Skeletal muscle satellite cell (primary cell): ENCODE results near the gene TAF1.
A peak's percentile ranks its signal among the peaks of the same experiment; 100 is the strongest.
"Not testable (repeated sequence)": the region's sequence is repeated elsewhere in the genome, so short reads cannot be mapped to it uniquely, and the experiment has no call there.

Experiments used
- H3K27me3 ChIP-seq: 2 replicates; pipeline ENCODE4 v1.7.0; 2013; ENCODE audit warnings: low read length; ENCODE audit not compliant: control insufficient read depth, insufficient read depth
- H3K36me3 ChIP-seq: 2 replicates; pipeline ENCODE4 v1.7.0; 2013; ENCODE audit warnings: mild to moderate bottlenecking, control low read depth, low read length; ENCODE audit not compliant: insufficient read depth
- H3K4me1 ChIP-seq: 2 replicates; pipeline ENCODE4 v1.7.0; 2013; ENCODE audit warnings: low read length; ENCODE audit not compliant: control insufficient read depth, insufficient read depth
- H3K4me2 ChIP-seq: 2 replicates; pipeline ENCODE4 v1.7.0; 2013; ENCODE audit warnings: mild to moderate bottlenecking, low read length
- H3K4me3 ChIP-seq: 2 replicates; pipeline ENCODE4 v1.7.0; 2013; ENCODE audit warnings: low read length
- H3K9ac ChIP-seq: 2 replicates; pipeline ENCODE4 v1.7.0; 2013; ENCODE audit warnings: mild to moderate bottlenecking, low read depth, low read length, moderate library complexity
- H3K9me3 ChIP-seq: replicated peaks from 2 replicates; pipeline ENCODE4 v1.7.0; 2013; ENCODE audit warnings: mild to moderate bottlenecking, control low read depth, low read length

TAF1 gene

DNA sequence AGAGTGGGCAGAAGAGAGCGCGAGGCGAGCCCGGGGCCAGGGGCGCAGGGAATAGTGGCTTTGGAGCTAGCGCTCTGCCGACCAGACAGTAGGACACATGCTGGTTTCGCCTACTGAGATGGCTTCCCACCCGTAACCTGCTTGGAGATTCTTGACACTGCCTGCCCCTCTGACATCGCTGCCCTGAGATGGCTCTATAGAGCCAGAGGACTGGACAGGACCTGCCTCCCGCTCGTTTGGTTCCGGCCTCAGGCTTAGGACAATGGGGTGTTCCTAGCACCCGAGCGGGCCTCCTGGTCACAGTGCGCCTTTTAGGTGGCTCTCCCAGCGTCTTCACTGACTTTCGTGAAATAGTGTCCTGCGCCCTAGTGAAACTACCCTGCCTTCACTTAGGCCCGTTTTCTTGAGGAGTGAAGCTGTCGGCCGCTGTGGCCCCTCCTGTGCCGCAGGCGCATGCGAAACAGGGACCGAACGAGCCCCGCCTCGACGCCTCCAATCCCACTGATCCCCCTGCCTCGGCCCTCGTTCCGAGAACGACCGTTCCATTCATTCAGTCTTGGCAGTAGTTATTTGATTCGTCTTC, 608 bp downstream of the TAF1 start:
- peaks cover 5% of the 10 kb centered on the region for H3K36me3 ChIP-seq
- peak overlapping the region; percentile 87 for H3K4me2 ChIP-seq
- H3K4me3 ChIP-seq = peak overlapping the region; percentile 86
- peak overlapping the region; percentile 93 for H3K9ac ChIP-seq
- H3K9me3 ChIP-seq = no peaks in the 10 kb centered on the region
- H3K4me1 ChIP-seq = peaks cover 6% of the 10 kb centered on the region
- H3K27me3 ChIP-seq = no peaks in the 10 kb centered on the region

GRCh38 chrX:71367396-71367795, 1.2 kb downstream of the TAF1 start:
- peak overlapping the region; percentile 86 for H3K4me3 ChIP-seq
- peaks cover 5% of the 10 kb centered on the region for H3K36me3 ChIP-seq
- peak overlapping the region; percentile 93 for H3K9ac ChIP-seq

GRCh38 chrX:71372388-71372787, 6.2 kb downstream of the TAF1 start:
- Histone ChIP-seq H3K4me1 (peaks cover 6% of the 10 kb centered on the region), H3K27me3 (no peaks in the 10 kb centered on the region), H3K9ac (no peak overlapping the region), H3K4me2 (no peak overlapping the region), H3K4me3 (no peak overlapping the region), H3K36me3 (peaks cover 17% of the 10 kb centered on the region), H3K9me3 (no peaks in the 10 kb centered on the region)

More at GRCh38 chrX:71367396-71367795, 1.2 kb downstream of the TAF1 start:
- H3K4me1 ChIP-seq = peaks cover 6% of the 10 kb centered on the region
- H3K4me2 ChIP-seq = peak overlapping the region; percentile 87
- H3K27me3 ChIP-seq = no peaks in the 10 kb centered on the region
- H3K9me3 ChIP-seq = no peaks in the 10 kb centered on the region

GRCh38 chrX:71378732-71379131, 12.6 kb downstream of the TAF1 start:
- Histone ChIP-seq H3K9me3 (no peaks in the 10 kb centered on the region), H3K4me3 (no peak overlapping the region), H3K27me3 (no peaks in the 10 kb centered on the region), H3K9ac (no peak overlapping the region), H3K4me1 (no peaks in the 10 kb centered on the region), H3K36me3 (peaks cover 39% of the 10 kb centered on the region), H3K4me2 (no peak overlapping the region)

DNA sequence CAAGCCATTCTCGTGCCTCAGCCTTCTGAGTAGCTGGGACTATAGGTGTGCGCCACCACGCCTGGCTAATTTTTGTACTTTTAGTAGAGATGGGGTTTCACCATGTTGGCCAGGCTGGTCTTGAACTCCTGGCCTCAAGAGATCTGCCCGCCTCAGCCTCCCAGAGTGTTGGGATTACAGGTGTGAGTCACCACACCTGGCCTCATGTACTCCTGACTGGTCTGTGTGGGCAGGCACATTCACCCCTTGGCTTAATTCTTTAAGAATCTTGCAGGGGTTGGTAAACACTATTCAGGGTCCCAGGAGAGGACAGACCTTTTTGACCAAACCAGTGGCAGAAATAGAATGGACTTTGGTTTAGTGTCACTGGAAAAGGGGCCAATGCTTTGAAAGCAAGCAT, 25.6 kb downstream of the TAF1 start:
- peaks cover 53% of the 10 kb centered on the region for H3K36me3 ChIP-seq
- H3K4me1 ChIP-seq = not testable (repeated sequence)

GRCh38 chrX:71393919-71394318, 27.8 kb downstream of the TAF1 start:
- H3K9me3 ChIP-seq = no peaks in the 10 kb centered on the region
- H3K4me2 ChIP-seq = no peak overlapping the region
- no peak overlapping the region for H3K9ac ChIP-seq
- no peak overlapping the region for H3K4me3 ChIP-seq
- peaks cover 57% of the 10 kb centered on the region for H3K36me3 ChIP-seq
- H3K27me3 ChIP-seq = no peaks in the 10 kb centered on the region
- H3K4me1 ChIP-seq = no peaks in the 10 kb centered on the region

More for the DNA sequence above, 25.6 kb downstream of the TAF1 start:
- H3K27me3 ChIP-seq, H3K9ac ChIP-seq, H3K4me2 ChIP-seq, H3K4me3 ChIP-seq, H3K9me3 ChIP-seq: not testable (repeated sequence)

- H3K27me3 ChIP-seq = no peaks in the 10 kb centered on the region
- no peak overlapping the region for H3K4me3 ChIP-seq
- no peaks in the 10 kb centered on the region for H3K9me3 ChIP-seq
- no peak overlapping the region for H3K9ac ChIP-seq
- H3K36me3 ChIP-seq = peaks cover 42% of the 10 kb centered on the region
- H3K4me2 ChIP-seq = no peak overlapping the region
- no peaks in the 10 kb centered on the region for H3K4me1 ChIP-seq
Measured at GRCh38 chrX:71396576-71396975, 30.4 kb downstream of the TAF1 start.

DNA sequence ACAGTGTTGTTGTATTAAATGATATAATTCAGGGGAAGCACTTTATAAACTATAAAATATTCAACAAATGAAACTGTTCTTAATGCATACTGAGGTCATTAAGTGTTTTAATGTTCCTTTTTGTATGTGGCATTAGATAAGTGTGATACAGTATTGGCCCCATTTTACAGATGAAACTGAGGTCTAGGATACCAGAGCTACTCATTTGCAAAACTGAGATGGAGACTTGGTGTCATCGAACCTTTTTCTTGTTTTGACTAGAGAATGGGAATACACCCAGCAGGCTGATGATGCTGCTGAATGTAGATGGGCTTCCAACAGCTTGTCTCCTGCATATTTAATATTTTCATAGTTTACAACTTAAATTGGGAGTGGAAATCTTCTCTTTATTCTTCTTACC, 34.6 kb downstream of the TAF1 start:
- H3K4me1 ChIP-seq = no peaks in the 10 kb centered on the region
- H3K4me3 ChIP-seq = no peak overlapping the region
- no peaks in the 10 kb centered on the region for H3K27me3 ChIP-seq
- no peaks in the 10 kb centered on the region for H3K9me3 ChIP-seq
- H3K4me2 ChIP-seq = no peak overlapping the region
- peaks cover 18% of the 10 kb centered on the region for H3K36me3 ChIP-seq
- no peak overlapping the region for H3K9ac ChIP-seq

- H3K4me1 ChIP-seq, H3K9ac ChIP-seq, H3K4me2 ChIP-seq, H3K9me3 ChIP-seq, H3K4me3 ChIP-seq, H3K27me3 ChIP-seq: not testable (repeated sequence)
- peaks cover 16% of the 10 kb centered on the region for H3K36me3 ChIP-seq
Measured at GRCh38 chrX:71416260-71416659, 50.1 kb downstream of the TAF1 start.

GRCh38 chrX:71420686-71421085, 54.5 kb downstream of the TAF1 start:
- H3K27me3 ChIP-seq = no peaks in the 10 kb centered on the region
- no peaks in the 10 kb centered on the region for H3K4me1 ChIP-seq
- no peak overlapping the region for H3K4me3 ChIP-seq
- peaks cover 24% of the 10 kb centered on the region for H3K36me3 ChIP-seq
- H3K4me2 ChIP-seq = no peak overlapping the region
- no peaks in the 10 kb centered on the region for H3K9me3 ChIP-seq
- no peak overlapping the region for H3K9ac ChIP-seq

GRCh38 chrX:71432733-71433132, 66.6 kb downstream of the TAF1 start:
- Histone ChIP-seq H3K4me1 (no peaks in the 10 kb centered on the region), H3K9ac (no peak overlapping the region), H3K36me3 (no peaks in the 10 kb centered on the region), H3K4me2 (no peak overlapping the region), H3K4me3 (no peak overlapping the region), H3K9me3 (no peaks in the 10 kb centered on the region), H3K27me3 (no peaks in the 10 kb centered on the region)

DNA sequence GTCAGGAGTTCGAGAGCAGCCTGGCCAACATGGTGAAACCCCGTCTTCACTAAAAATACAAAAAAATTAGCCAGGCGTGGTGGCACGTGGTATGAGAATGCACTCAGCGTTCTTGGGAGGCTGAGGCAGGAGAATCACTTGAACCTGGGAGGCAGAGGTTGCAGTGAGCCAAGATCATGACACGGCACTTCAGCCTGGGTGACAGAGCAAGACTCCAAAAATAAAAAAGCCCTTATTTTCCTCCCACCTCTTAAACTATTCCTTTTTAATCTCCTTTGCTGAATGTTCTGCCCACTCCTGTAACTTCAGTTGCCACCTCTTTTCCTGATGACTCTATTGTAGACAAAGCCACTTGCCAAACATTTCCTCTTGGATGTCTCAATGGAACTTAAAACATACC, 72.6 kb downstream of the TAF1 start:
- no peaks in the 10 kb centered on the region for H3K27me3 ChIP-seq
- no peak overlapping the region for H3K4me2 ChIP-seq
- no peaks in the 10 kb centered on the region for H3K9me3 ChIP-seq
- H3K36me3 ChIP-seq = peaks cover 3% of the 10 kb centered on the region
- H3K4me3 ChIP-seq = no peak overlapping the region
- no peak overlapping the region for H3K9ac ChIP-seq
- no peaks in the 10 kb centered on the region for H3K4me1 ChIP-seq
